K562 (cell line): ENCODE data around the gene USP1. TPM values are rescaled to one million over a fixed set of nuclear protein-coding genes. Genes with fewer than 3 reads are reported as not detected.

Experiments used
- ATAC-seq: fragments of 200-7000 bp; cut with Tn5 transposase; 3 replicates; pipeline ENCODE4 v1.9.1; 2020; ENCODE audit warnings: moderate library complexity
- BruUV-seq: library from RNA; stranded (reverse); fragments of 400-500 nt; replicated peaks from 2 replicates; lab custom pipeline; 2021; lab: Mats Ljungman, UMichigan
- CTCF ChIA-PET: fragments of 300-600 bp; formaldehyde crosslinking; extraction: SDS; loops from one replicate; lab custom pipeline; 2021; ENCODE audit warnings: low intra/inter-chr PET ratio; lab: Yijun Ruan, JAX
- POLR2A ChIA-PET: fragments of 300-600, 350-650 bp; sonication (Branson Sonifier 250); formaldehyde crosslinking; extraction: SDS; loops from one replicate; lab custom pipeline; 2021; ENCODE audit warnings: antibody characterized with exemption, inconsistent platforms; lab: Yijun Ruan, JAX
- DNase-seq, 4 experiments: peaks; one replicate each; pipeline versions ENCODE4 v3.0.0 to v3.0.0-alpha.2; 2011 to 2018; ENCODE audit warnings: low spot score in 3 of 4, mixed read lengths in 3 of 4; ENCODE audit errors: extremely low read depth in 1 of 4
- FAIRE-seq: peaks from 2 replicates; lab custom pipeline; 2011; peaks lifted over from hg19 to GRCh38; lab: Jason Lieb, UNC
- H2AFZ ChIP-seq: 2 replicates; pipeline ENCODE4 v1.6.0; 2011; ENCODE audit warnings: low read depth, low read length, control low read depth, inconsistent platforms
- H3K27ac ChIP-seq: fragments of 200-600 bp; 3 replicates; pipeline ENCODE4 v1.8.0; 2011; ENCODE audit warnings: low read depth, mild to moderate bottlenecking, control low read depth, inconsistent platforms, low read length, moderate library complexity, mixed read lengths; ENCODE audit errors: extremely low read depth
- H3K27me3 ChIP-seq, 2 experiments: fragments of 300-600 bp in 1 of 2; 2 replicates in 1 of 2; 3 replicates in 1 of 2; pipeline versions ENCODE4 v1.6.0 to v1.8.0; 2011; ENCODE audit warnings: inconsistent platforms in 2 of 2, low read length in 2 of 2, mild to moderate bottlenecking in 1 of 2, mixed read lengths in 1 of 2, moderate library complexity in 1 of 2; ENCODE audit not compliant: control insufficient read depth in 2 of 2, insufficient read depth in 2 of 2
- H3K36me3 ChIP-seq: fragments of 300-600 bp; 3 replicates; pipeline ENCODE4 v1.8.0; 2011; ENCODE audit warnings: mild to moderate bottlenecking, low read length, inconsistent platforms; ENCODE audit not compliant: control insufficient read depth, insufficient read depth
- H3K4me1 ChIP-seq, 2 experiments: fragments of 200-600 bp in 1 of 2; replicated peaks in 1 of 2; 2 replicates in 1 of 2; 3 replicates in 1 of 2; pipeline versions ENCODE4 v1.5.1 to v1.8.0; 2011; ENCODE audit warnings: inconsistent platforms in 2 of 2, low read length in 2 of 2, mild to moderate bottlenecking in 1 of 2, mixed read lengths in 1 of 2, moderate library complexity in 1 of 2; ENCODE audit not compliant: control insufficient read depth in 2 of 2, insufficient read depth in 2 of 2
- H3K4me2 ChIP-seq: 2 replicates; pipeline ENCODE4 v1.6.1; 2011; ENCODE audit warnings: low read length, control low read depth, inconsistent platforms, mixed read lengths; ENCODE audit not compliant: insufficient read depth
- H3K4me3 ChIP-seq: fragments of 200-600 bp; sonication (generic), shearing (Covaris generic); 2 replicates; pipeline ENCODE4 v1.5.1; 2016; ENCODE audit warnings: control low read depth, inconsistent platforms
- H3K79me2 ChIP-seq: fragments of 200-600 bp; 3 replicates; pipeline ENCODE4 v1.8.0; 2011; ENCODE audit warnings: low read length, inconsistent platforms; ENCODE audit not compliant: control insufficient read depth, insufficient read depth
- H3K9ac ChIP-seq, 2 experiments: 2 replicates each; pipeline versions ENCODE4 v1.6.0 to v1.6.1; 2011; ENCODE audit warnings: low read depth in 2 of 2, low read length in 2 of 2, control low read depth in 1 of 2, inconsistent platforms in 1 of 2, mild to moderate bottlenecking in 1 of 2, mixed read lengths in 1 of 2; ENCODE audit not compliant: insufficient read depth in 1 of 2
- H3K9me1 ChIP-seq: one replicate; pipeline ENCODE4 v1.6.0; 2011; ENCODE audit warnings: inconsistent platforms, mild to moderate bottlenecking, low read length, moderate library complexity; ENCODE audit not compliant: control insufficient read depth, insufficient read depth
- H3K9me3 ChIP-seq: replicated peaks from 2 replicates; pipeline ENCODE4 v1.5.1; 2011; ENCODE audit warnings: low read depth, low read length, inconsistent platforms; ENCODE audit not compliant: control insufficient read depth, insufficient read depth
- H4K20me1 ChIP-seq: replicated peaks from 2 replicates; pipeline ENCODE4 v1.6.1; 2011; ENCODE audit warnings: low read length, inconsistent platforms, mixed read lengths; ENCODE audit not compliant: control insufficient read depth, insufficient read depth
- FOS ChIP-seq: IDR thresholded peaks from 3 replicates; pipeline ENCODE4 v1.6.1; 2011; ENCODE audit not compliant: insufficient read length; ENCODE audit errors: extremely low read depth
- FOXA3 ChIP-seq, 2 experiments: fragments of 450-650 bp in 1 of 2; sonication (generic) in 1 of 2; formaldehyde crosslinking; IDR thresholded peaks in 1 of 2; conservative IDR thresholded peaks in 1 of 2; 2 replicates each; pipeline versions ENCODE4 v1.4.0 to v1.8.0; 2020 to 2022; ENCODE audit warnings: mild to moderate bottlenecking in 2 of 2, missing genetic modification reagents in 1 of 2
- HNRNPLL ChIP-seq: fragments of 200-400 bp; formaldehyde crosslinking; IDR thresholded peaks from 2 replicates; pipeline ENCODE4 v1.6.1; 2017; ENCODE audit warnings: low read length, low read depth, mild to moderate bottlenecking; ENCODE audit not compliant: poor library complexity, severe bottlenecking
- MECOM ChIP-seq: fragments of 250-450 bp; sonication (Bioruptor Pico); IDR thresholded peaks from 2 replicates; pipeline ENCODE4 v1.8.0; 2022; ENCODE audit warnings: inconsistent platforms
- SUPT5H ChIP-seq: fragments of 450-650 bp; IDR thresholded peaks from 2 replicates; pipeline ENCODE4 v1.6.1; 2016
- TCF3 ChIP-seq: sonication (generic); formaldehyde crosslinking; IDR thresholded peaks from 2 replicates; pipeline ENCODE4 v1.4.0; 2020; ENCODE audit warnings: mild to moderate bottlenecking, missing genetic modification reagents
- XRCC3 ChIP-seq: fragments of 450-650 bp; IDR thresholded peaks from 2 replicates; pipeline ENCODE4 v1.6.1; 2017; ENCODE audit warnings: mild to moderate bottlenecking, moderate library complexity
- ZNF263 ChIP-seq: sonication (generic); formaldehyde crosslinking; IDR thresholded peaks from 2 replicates; pipeline ENCODE4 v1.8.0; 2022; ENCODE audit warnings: mild to moderate bottlenecking, missing genetic modification reagents, borderline replicate concordance
- ZNF75A ChIP-seq: fragments of 450-650 bp; formaldehyde crosslinking; IDR thresholded peaks from 2 replicates; pipeline ENCODE4 v1.4.0; 2020; ENCODE audit warnings: mild to moderate bottlenecking
- WGBS: fragments of 100-300 bp; shearing (Covaris generic); methylation state at CpG from one replicate; pipeline ENCODE4 v1.1.6; 2016; ENCODE audit warnings: low coverage, mixed read lengths; ENCODE audit not compliant: insufficient coverage; ENCODE audit errors: missing lambda C conversion rate; 5-methylcytosine and 5-hydroxymethylcytosine counted together
- in situ Hi-C: fragments of 300-500 bp; cut with MboI; formaldehyde crosslinking; loops from 4 replicates; pipeline ENCODE4 v1.15.0; 2018; ENCODE audit warnings: inconsistent platforms, mixed read lengths
- intact Hi-C: fragments of 100-400 bp; cut with micrococcal nuclease; formaldehyde crosslinking; loops from 2 replicates; pipeline ENCODE4 v1.14.2; 2022
- polyA plus RNA-seq, 8 experiments: library from polyadenylated mRNA; depleted of rRNA in 4 of 8; stranded (reverse) in 5 of 8; unstranded in 3 of 8; fragments of >200 nt; fragmentation: Nextera tagmentation in 2 of 8; fragmentation: Illumina TruSeq in 1 of 8; extraction: Ambion mirVana in 2 of 8; extraction: Trizol in 1 of 8; gene quantifications; 2 replicates each; pipeline versions ENCODE4 v1.2.1 to v1.2.3, GENCODE V29; 2011 to 2014; ENCODE audit warnings: inconsistent platforms in 1 of 8, missing spikeins in 1 of 8
- total RNA-seq, 7 experiments: library from RNA; depleted of rRNA in 6 of 7; stranded (reverse); fragments of >200 nt in 6 of 7; fragmentation: Illumina TruSeq in 2 of 7; extraction: Trizol in 2 of 7; gene quantifications; 2 replicates each; pipeline versions ENCODE4 v1.2.1 to v1.2.3, GENCODE V29; 2011 to 2021; ENCODE audit warnings: low replicate concordance in 1 of 7

USP1 gene
- total and polyA plus RNA-seq, 9 of the 15 experiments (the other 6 are each of a cell fraction or from before 2014, with no cell fraction given), result 27.3 to 87.9 (median 51.7) TPM

DNA sequence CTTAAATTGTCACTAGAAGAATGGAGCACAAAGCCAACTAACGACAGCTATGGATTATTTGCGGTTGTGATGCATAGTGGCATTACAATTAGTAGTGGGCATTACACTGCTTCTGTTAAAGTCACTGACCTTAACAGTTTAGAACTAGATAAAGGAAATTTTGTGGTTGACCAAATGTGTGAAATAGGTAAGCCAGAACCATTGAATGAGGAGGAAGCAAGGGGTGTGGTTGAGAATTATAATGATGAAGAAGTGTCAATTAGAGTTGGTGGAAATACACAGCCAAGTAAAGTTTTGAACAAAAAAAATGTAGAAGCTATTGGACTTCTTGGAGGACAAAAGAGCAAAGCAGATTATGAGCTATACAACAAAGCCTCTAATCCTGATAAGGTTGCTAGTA is 13.5 kb downstream of the USP1 start:
- intact Hi-C loops, result no loop called here
- ChIA-PET POLR2A (interaction anchor here (0.6 to 1.7 kb wide), 3 partner anchors 10 to 98 kb away, joined by 3 to 7 read pairs (median 3); no protein-coding TSS in a partner anchor), CTCF (no interaction called here)
- WGBS, result 88% methylated on average over 2 of the region's 2 CpGs
- Histone ChIP-seq H3K27me3 (no peaks in the 10 kb centered on the region), H4K20me1 (no peaks in the 10 kb centered on the region), H3K27ac (no peak overlapping the region), H3K4me1 (no peaks in the 10 kb centered on the region), H3K36me3 (peaks cover 82% of the 10 kb centered on the region), H3K9ac (no peak overlapping the region), H3K9me1 (no peaks in the 10 kb centered on the region), H2AFZ (no peak overlapping the region), H3K4me2 (no peak overlapping the region), H3K4me3 (no peak overlapping the region), H3K79me2 (peaks cover 11% of the 10 kb centered on the region; the same call in 1 of the 3 replicates), H3K9me3 (no peaks in the 10 kb centered on the region)
- no peak for ATAC-seq
- DNase-seq, result no peak
- no peak for FAIRE-seq
- no TSS peak for BruUV-seq
- in situ Hi-C loops, result no loop called here
- TF ChIP-seq FOXA3 (CRISPR knock-in tag; conservative IDR thresholded peaks at IDR 0.05 in 1 of 2, IDR thresholded peaks at IDR 0.05 in 1 of 2), result no peak
- TF ChIP-seq MECOM (CRISPR knock-in tag), result no peak
- no peak for TF ChIP-seq TCF3 (CRISPR knock-in tag)
- no peak for TF ChIP-seq FOS
- TF ChIP-seq SUPT5H, result peak; percentile 14; the same call in 1 of the 2 replicates
- TF ChIP-seq HNRNPLL, result no peak

DNA sequence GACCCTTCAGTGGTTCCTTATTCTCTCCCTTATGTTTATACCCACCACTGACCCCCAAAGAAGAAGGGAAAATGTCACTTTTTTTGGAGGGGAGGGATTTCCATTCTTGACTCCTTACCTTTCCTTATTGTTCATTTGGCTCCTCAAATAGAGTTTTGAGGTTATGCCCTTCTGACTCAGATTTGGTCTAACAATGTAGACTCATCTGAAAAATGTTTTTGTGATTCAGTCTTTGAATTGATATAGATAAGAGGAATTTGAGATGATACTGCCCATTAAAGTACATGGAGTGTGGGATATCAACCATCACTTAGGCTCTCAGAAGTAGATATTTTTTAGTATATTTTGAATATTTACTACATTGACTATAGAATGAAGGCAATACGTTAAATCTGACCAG is 16.1 kb downstream of the USP1 start:
- Histone ChIP-seq H3K9ac (no peak overlapping the region), H3K4me2 (no peak overlapping the region), H2AFZ (no peak overlapping the region), H3K27me3 (no peaks in the 10 kb centered on the region), H3K9me3 (no peaks in the 10 kb centered on the region), H3K36me3 (peaks cover 65% of the 10 kb centered on the region), H3K9me1 (no peaks in the 10 kb centered on the region), H4K20me1 (no peaks in the 10 kb centered on the region; the same call in 1 of the 2 replicates), H3K27ac (no peak overlapping the region), H3K4me3 (no peak overlapping the region), H3K4me1 (no peaks in the 10 kb centered on the region), H3K79me2 (no peaks in the 10 kb centered on the region)
- no peak for ATAC-seq
- no peak for FAIRE-seq
- no TSS peak for BruUV-seq
- intact Hi-C loops, result no loop called here
- DNase-seq, result no peak
- 100% methylated on average over 1 of the region's 1 CpG for WGBS
- POLR2A ChIA-PET, result no interaction called here
- in situ Hi-C loops, result no loop called here
- CTCF ChIA-PET, result interaction anchor here (0.6 kb wide), 1 partner anchor 22 kb away, joined by 4 read pairs; no protein-coding TSS in a partner anchor
- TF ChIP-seq ZNF75A (CRISPR knock-in tag) (no peak), XRCC3 (no peak), ZNF263 (no peak)
